D721Med (cell line): Measurements from ENCODE around the gene SLC15A4.
A peak's percentile ranks its signal among the peaks of the same experiment; 100 is the strongest.

ENCODE experiments used
- DNase-seq: peaks from one replicate; pipeline ENCODE4 v3.0.0; 2011; ENCODE audit warnings: low spot score; ENCODE audit not compliant: insufficient read length
- FAIRE-seq: peaks from 2 replicates; lab custom pipeline; 2011; peaks lifted over from hg19 to GRCh38; lab: Jason Lieb, UNC
- TF ChIP-seq, protein P1 (sequence below): IDR thresholded peaks from 2 replicates; pipeline ENCODE4 v1.5.1; 2012; ENCODE audit warnings: mild to moderate bottlenecking, control low read depth; ENCODE audit not compliant: insufficient read depth; ENCODE audit errors: missing control alignments

The SLC15A4 gene

DNA sequence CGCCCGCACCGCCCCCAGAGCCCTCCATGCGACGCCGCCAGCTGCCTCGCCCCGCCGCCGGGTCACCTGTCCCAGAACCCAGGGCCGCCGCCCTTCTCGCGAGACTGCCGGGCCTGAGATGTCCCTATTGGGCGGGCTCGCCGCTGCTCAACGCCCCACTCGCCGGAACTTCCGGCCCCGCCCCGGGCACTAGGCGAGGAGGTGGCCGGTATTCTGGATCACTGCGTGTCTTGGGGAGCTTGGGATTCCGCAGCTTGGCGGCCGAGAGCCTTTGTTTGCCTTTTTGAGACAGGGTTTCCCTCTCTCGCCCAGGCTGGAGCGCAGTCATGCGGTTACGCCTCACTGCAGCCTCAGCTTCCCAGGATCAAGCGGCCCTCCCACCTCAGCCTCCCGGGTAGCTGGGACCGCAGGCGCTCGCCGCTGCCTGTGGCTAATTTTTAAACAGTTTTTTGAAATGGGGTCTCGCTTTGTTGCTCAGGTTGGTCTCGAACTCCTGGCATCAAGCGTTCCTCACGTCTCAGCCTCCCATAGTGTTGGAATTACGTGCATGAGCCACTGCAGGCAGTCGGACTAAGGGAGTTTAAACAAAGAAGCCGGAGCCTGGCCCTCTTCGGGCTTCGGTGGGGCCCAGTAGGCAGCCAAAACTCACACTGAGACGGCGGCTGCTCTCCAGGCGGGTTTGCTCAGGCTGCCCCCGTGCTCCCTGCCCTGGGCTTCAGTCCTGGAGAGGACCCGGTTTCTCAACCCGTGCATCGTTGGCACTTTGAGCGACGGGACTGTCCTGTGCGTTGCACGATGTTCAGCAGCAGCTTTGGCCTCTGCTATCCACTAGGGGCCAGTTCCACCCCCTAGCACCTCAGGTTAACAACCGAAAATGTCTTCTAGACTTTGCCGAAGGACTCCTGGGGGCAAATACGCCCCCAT lies at the start of gene SLC15A4:
TSS of gene SLC15A4 (minus strand) at position 43 of the 924 bp plus-strand sequence. CDS start at position 28, 15 bp downstream.
- TF ChIP-seq, protein P1, sequence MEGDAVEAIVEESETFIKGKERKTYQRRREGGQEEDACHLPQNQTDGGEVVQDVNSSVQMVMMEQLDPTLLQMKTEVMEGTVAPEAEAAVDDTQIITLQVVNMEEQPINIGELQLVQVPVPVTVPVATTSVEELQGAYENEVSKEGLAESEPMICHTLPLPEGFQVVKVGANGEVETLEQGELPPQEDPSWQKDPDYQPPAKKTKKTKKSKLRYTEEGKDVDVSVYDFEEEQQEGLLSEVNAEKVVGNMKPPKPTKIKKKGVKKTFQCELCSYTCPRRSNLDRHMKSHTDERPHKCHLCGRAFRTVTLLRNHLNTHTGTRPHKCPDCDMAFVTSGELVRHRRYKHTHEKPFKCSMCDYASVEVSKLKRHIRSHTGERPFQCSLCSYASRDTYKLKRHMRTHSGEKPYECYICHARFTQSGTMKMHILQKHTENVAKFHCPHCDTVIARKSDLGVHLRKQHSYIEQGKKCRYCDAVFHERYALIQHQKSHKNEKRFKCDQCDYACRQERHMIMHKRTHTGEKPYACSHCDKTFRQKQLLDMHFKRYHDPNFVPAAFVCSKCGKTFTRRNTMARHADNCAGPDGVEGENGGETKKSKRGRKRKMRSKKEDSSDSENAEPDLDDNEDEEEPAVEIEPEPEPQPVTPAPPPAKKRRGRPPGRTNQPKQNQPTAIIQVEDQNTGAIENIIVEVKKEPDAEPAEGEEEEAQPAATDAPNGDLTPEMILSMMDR: no peak
- FAIRE-seq (no peak), DNase-seq (peak; percentile 98)

DNA sequence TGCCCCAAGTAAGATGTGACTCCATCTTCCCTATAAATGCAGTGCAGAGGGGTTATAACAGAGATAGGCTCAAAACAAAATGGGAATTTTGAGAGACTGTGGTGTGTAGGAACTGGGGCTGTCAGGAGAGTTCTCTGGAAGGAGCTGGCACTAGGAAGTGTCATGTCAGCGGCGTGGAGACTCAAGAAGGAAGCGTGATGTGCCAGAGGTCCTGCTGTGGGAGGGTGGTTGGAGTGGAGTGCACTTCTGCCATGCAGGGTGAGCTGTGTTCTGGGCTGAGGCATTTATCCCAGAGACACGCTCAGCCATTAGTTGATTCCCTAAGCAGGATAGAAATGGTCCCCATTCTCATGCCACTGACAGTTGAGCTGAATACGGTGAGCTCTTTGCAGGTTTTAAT lies 48.5 kb upstream of the SLC15A4 start:
- FAIRE-seq: no peak
- TF ChIP-seq, protein P1: no peak
- DNase-seq: no peak

GRCh38 chr12:128871516-128871892 lies 47.7 kb upstream of the SLC15A4 start:
- TF ChIP-seq, protein P1: no peak
- no peak for FAIRE-seq
- no peak for DNase-seq

- DNase-seq: no peak
- FAIRE-seq: no peak
- TF ChIP-seq, protein P1: no peak
These were observed 43.7 kb upstream of the SLC15A4 start for GRCh38 chr12:128867466-128867865.

DNA sequence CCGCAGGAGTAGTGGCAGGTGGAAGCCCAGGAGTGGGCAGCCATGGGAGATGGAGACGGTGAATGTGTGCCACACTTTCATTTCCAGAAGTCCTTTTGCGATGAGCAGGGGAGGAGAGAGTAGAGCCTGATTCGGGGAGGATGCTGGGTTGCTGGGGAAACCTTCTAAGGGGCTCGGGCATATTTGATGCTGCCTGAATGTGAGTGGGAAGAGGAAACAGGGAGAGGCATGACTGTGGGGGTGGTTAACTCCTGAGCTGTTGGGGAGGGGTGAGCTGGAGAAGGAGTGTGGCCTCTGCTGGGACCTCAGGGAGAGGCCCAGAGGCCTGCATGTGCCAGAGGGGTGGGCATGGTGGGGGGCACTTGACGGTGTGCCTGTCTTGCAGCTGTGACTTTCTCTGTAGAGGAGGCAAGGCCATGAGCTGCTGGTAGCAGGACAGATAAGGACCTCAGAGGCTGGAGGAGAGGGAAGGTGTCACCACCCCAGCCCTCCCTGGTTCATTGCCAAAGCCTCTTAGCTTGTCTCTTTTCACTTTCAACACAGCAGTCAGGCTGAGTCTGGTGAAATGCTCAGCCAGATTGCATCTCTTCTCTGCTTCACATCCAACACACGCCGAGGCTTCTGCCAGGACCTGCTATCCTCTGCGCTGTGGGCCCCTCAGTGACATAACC lies 40.9 kb upstream of the SLC15A4 start:
- TF ChIP-seq, protein P1: no peak
- FAIRE-seq (no peak), DNase-seq (no peak)

- TF ChIP-seq, protein P1: no peak
- no peak for FAIRE-seq
- DNase-seq: no peak
These were observed 40.2 kb upstream of the SLC15A4 start for GRCh38 chr12:128863957-128864356.
